Adrenal gland (tissue), 12 donors: ENCODE results near the gene OSBPL9. TPM values are rescaled to one million over a fixed set of nuclear protein-coding genes. Genes with fewer than 3 reads are reported as not detected.

Source experiments
- DNase-seq, 7 donors: peaks; one replicate each; pipeline ENCODE4 v3.0.0-alpha.2; 2019 to 2020
- H3K27ac ChIP-seq, 5 donors: fragments of 200-600 bp; sonication (generic) in 4 of 5; 1 replicate in 3 of 5; 2 replicates in 2 of 5; pipeline versions ENCODE4 v1.5.1 to v1.8.0; 2016 to 2020; ENCODE audit warnings: mild to moderate bottlenecking in 1 of 5
- H3K27me3 ChIP-seq: fragments of 200-600 bp; 2 replicates; pipeline ENCODE4 v1.8.0; 2021
- H3K36me3 ChIP-seq, 2 donors: fragments of 200-600 bp; replicated peaks in 1 of 2; 1 replicate in 1 of 2; 2 replicates in 1 of 2; pipeline versions ENCODE4 v1.5.1 to v1.8.0; 2018 to 2022
- H3K4me1 ChIP-seq, 2 donors: fragments of 200-600 bp; replicated peaks in 1 of 2; 1 replicate in 1 of 2; 2 replicates in 1 of 2; pipeline versions ENCODE4 v1.5.1 to v1.8.0; 2018 to 2021
- H3K4me3 ChIP-seq, 4 donors: fragments of 200-600 bp; sonication (generic) in 3 of 4; one replicate each; pipeline ENCODE4 v1.5.1; 2016 to 2018
- H3K9me3 ChIP-seq, 3 donors: fragments of 200-600 bp; sonication (generic) in 1 of 3; replicated peaks in 1 of 3; 1 replicate in 2 of 3; 2 replicates in 1 of 3; pipeline versions ENCODE4 v1.5.1 to v1.8.0; 2016 to 2021
- CTCF ChIP-seq, 6 experiments: fragments of 450-650 bp in 4 of 6; fragments of 200-600 bp in 2 of 6; sonication (generic) in 1 of 6; IDR thresholded peaks; 1 replicate in 5 of 6; 2 replicates in 1 of 6; pipeline versions ENCODE4 v1.5.1 to v1.8.0; 2016 to 2021; ENCODE audit warnings: antibody characterized with exemption in 6 of 6, mild to moderate bottlenecking in 2 of 6, moderate library complexity in 1 of 6
- POLR2A ChIP-seq, 2 donors: fragments of 450-650 bp; IDR thresholded peaks; one replicate each; pipeline ENCODE4 v1.6.1; 2017; ENCODE audit warnings: antibody characterized with exemption in 2 of 2, mild to moderate bottlenecking in 2 of 2, moderate library complexity in 1 of 2
- WGBS, 4 donors: extraction: QIAGEN DNeasy Blood & Tissue Kit in 2 of 4; methylation state at CpG; one replicate each; pipeline versions ENCODE4 v1.1.5 to v1.1.7; 2013 to 2017; 5-methylcytosine and 5-hydroxymethylcytosine counted together
- intact Hi-C, 2 donors: fragments of 100-400 bp; cut with DNase I; formaldehyde crosslinking; loops; one replicate each; pipeline versions ENCODE4 v1.14.1 to v1.15.0; 2022 to 2023
- polyA plus RNA-seq, 3 donors: library from polyadenylated mRNA; stranded (reverse); fragments of 200-250 nt in 2 of 3; fragments of 350-450 nt in 1 of 3; fragmentation: Illumina TruSeq in 1 of 3; extraction: RNeasy Lipid Tissue Mini Kit (QIAGEN cat#74804) in 1 of 3; gene quantifications; one replicate each; pipeline ENCODE4 v1.2.3, GENCODE V29; 2013 to 2014
- total RNA-seq, 9 donors: library from RNA; depleted of rRNA in 4 of 9; stranded (reverse); fragments of >200 nt in 4 of 9; fragments of 120-200 nt in 1 of 9; fragmentation: NEBNext Ultra II Directional in 1 of 9; extraction: Animal tissue kit (Norgen Biotek cat#: 25700) in 1 of 9; gene quantifications; one replicate each; pipeline versions ENCODE4 v1.1.0 to v1.2.4, GENCODE V29; 2013 to 2023
- donor health status: healthy with polysubstance abuse.
- donor health status: Bipolar disorder and iron deficiency.
- donor health status: DM: yes; HTN: yes; CAD: no.
- donor health status: DM: no; HTN: no; CAD: no.
- donor health status: DM: no; HTN: no; CAD: no.
- donor health status: DM: yes; HTN: yes; CAD: no.

Gene OSBPL9
- total and polyA plus RNA-seq, 12 donors: 61.9 to 180 (median 87.3) TPM

- Histone ChIP-seq H3K9me3 (no peaks in the 10 kb centered on the region), H3K36me3 (no peaks in the 10 kb centered on the region), H3K4me3 (no peak overlapping the region), H3K4me1 (peaks cover 16 to 40% of the 10 kb centered on the region in 2 donors), H3K27me3 (no peaks in the 10 kb centered on the region), H3K27ac (no peak overlapping the region)
- intact Hi-C loops: no loop called here
- TF ChIP-seq CTCF (IDR thresholded peaks at IDR 0.05): no peak
- TF ChIP-seq POLR2A (IDR thresholded peaks at IDR 0.05): no peak
- DNase-seq: no peak
These were observed 35.7 kb downstream of the OSBPL9 start for GRCh38 chr1:51652599-51652998.

- Histone ChIP-seq H3K4me3 (no peak overlapping the region), H3K27ac (no peak overlapping the region), H3K9me3 (no peaks in the 10 kb centered on the region), H3K4me1 (peaks cover 16 to 34% of the 10 kb centered on the region in 2 donors), H3K36me3 (no peaks in the 10 kb centered on the region), H3K27me3 (no peaks in the 10 kb centered on the region)
- no peak for TF ChIP-seq POLR2A (IDR thresholded peaks at IDR 0.05)
- no peak for TF ChIP-seq CTCF (IDR thresholded peaks at IDR 0.05)
- DNase-seq: no peak
- intact Hi-C loops: no loop called here
These were observed 36.2 kb downstream of the OSBPL9 start for GRCh38 chr1:51653127-51653526.

GRCh38 chr1:51654000-51654399, 37.1 kb downstream of the OSBPL9 start:
- Histone ChIP-seq H3K4me3 (no peak overlapping the region), H3K9me3 (no peaks in the 10 kb centered on the region), H3K27me3 (no peaks in the 10 kb centered on the region), H3K36me3 (no peaks in the 10 kb centered on the region), H3K4me1 (peaks cover 12 to 26% of the 10 kb centered on the region in 2 donors), H3K27ac (no peak overlapping the region)
- 83 to 90% (median 85%) methylated on average over 1 of the region's 1 CpG for WGBS, 4 donors
- no peak for DNase-seq
- no peak for TF ChIP-seq POLR2A (IDR thresholded peaks at IDR 0.05)
- no peak for TF ChIP-seq CTCF (IDR thresholded peaks at IDR 0.05)
- intact Hi-C loops: no loop called here

- Histone ChIP-seq H3K4me3 (no peak overlapping the region), H3K27ac (no peak overlapping the region), H3K9me3 (no peaks in the 10 kb centered on the region), H3K36me3 (no peaks in the 10 kb centered on the region), H3K4me1 (peaks cover 9 to 25% of the 10 kb centered on the region in 2 donors), H3K27me3 (no peaks in the 10 kb centered on the region)
- no peak for DNase-seq
- 95 to 99% (median 97%) methylated on average over 4 of the region's 4 CpGs for WGBS, 4 donors
- TF ChIP-seq CTCF (IDR thresholded peaks at IDR 0.05): no peak
- no peak for TF ChIP-seq POLR2A (IDR thresholded peaks at IDR 0.05)
- intact Hi-C loops: no loop called here
These were observed 39.5 kb downstream of the OSBPL9 start for GRCh38 chr1:51656374-51656773.
